ENCODE measurements around the gene KRT16.

GRCh38 chr17:41581366-41582060 is 31.1 kb downstream of the KRT16 start:
- TF ChIP-seq EZH2 (IDR thresholded peaks at IDR 0.05; ENCODE audit: borderline replicate concordance, control insufficient read depth, low read depth, low read length): no peak
- no peak for TF ChIP-seq CTCF (IDR thresholded peaks at IDR 0.05 in 2 of 3, conservative IDR thresholded peaks at IDR 0.05 in 1 of 3; ENCODE audit: control insufficient read depth in 2 of 3, extremely low read depth in 1 of 3, insufficient read depth in 1 of 3, low read depth in 3 of 3, low read length in 3 of 3)
- no peak for TF ChIP-seq CUX1 (IDR thresholded peaks at IDR 0.05; ENCODE audit: insufficient replicate concordance, low read depth, low read length)
- TF ChIP-seq HDAC2 (IDR thresholded peaks at IDR 0.05): no peak
- no peak for TF ChIP-seq POLR2A (IDR thresholded peaks at IDR 0.05; ENCODE audit: low read depth, low read length)
- no peak for TF ChIP-seq RELA (IDR thresholded peaks at IDR 0.05; ENCODE audit: borderline replicate concordance, partially characterized antibody)
